ENCODE measurements around the gene FNDC5.

The FNDC5 gene

GRCh38 chr1:32881871-32882850 lies 11.4 kb upstream of the FNDC5 start:
- TF ChIP-seq CSDC2 (CRISPR knock-in tag; IDR thresholded peaks at IDR 0.05) (no peak), ESRRG (CRISPR knock-in tag; IDR thresholded peaks at IDR 0.05) (no peak), CSRNP3 (CRISPR knock-in tag; IDR thresholded peaks at IDR 0.05) (no peak), TCF4 (CRISPR knock-in tag; IDR thresholded peaks at IDR 0.05; ENCODE audit: borderline replicate concordance) (no peak)
- ATAC-seq: no peak

GRCh38 chr1:32881291-32881690 lies 10.6 kb upstream of the FNDC5 start:
- ATAC-seq: no peak
- TF ChIP-seq GLIS3 (CRISPR knock-in tag; IDR thresholded peaks at IDR 0.05) (no peak), OSR1 (CRISPR knock-in tag; IDR thresholded peaks at IDR 0.05) (no peak), ISL1 (CRISPR knock-in tag; IDR thresholded peaks at IDR 0.05) (no peak), ESRRG (CRISPR knock-in tag; IDR thresholded peaks at IDR 0.05) (no peak), TCF4 (CRISPR knock-in tag; IDR thresholded peaks at IDR 0.05; ENCODE audit: borderline replicate concordance) (no peak), POU6F1 (CRISPR knock-in tag; IDR thresholded peaks at IDR 0.05; ENCODE audit: borderline replicate concordance, low read depth) (no peak), ZNF70 (CRISPR knock-in tag; IDR thresholded peaks at IDR 0.05) (no peak), ZFP30 (CRISPR knock-in tag; IDR thresholded peaks at IDR 0.05) (no peak), CREB5 (CRISPR knock-in tag; IDR thresholded peaks at IDR 0.05; ENCODE audit: low read depth) (no peak), ZNF565 (CRISPR knock-in tag; conservative IDR thresholded peaks at IDR 0.05; ENCODE audit: low read depth) (no peak), ZNF8 (CRISPR knock-in tag; IDR thresholded peaks at IDR 0.05) (no peak), PPARA (CRISPR knock-in tag; IDR thresholded peaks at IDR 0.05; ENCODE audit: borderline replicate concordance) (no peak), ZC3H10 (CRISPR knock-in tag; IDR thresholded peaks at IDR 0.05) (no peak), CSRNP3 (CRISPR knock-in tag; IDR thresholded peaks at IDR 0.05) (no peak), PATZ1 (CRISPR knock-in tag; IDR thresholded peaks at IDR 0.05; ENCODE audit: borderline replicate concordance) (no peak), BACH2 (CRISPR knock-in tag; IDR thresholded peaks at IDR 0.05; ENCODE audit: borderline replicate concordance) (no peak), TOX (CRISPR knock-in tag; IDR thresholded peaks at IDR 0.05; ENCODE audit: borderline replicate concordance) (no peak), TSHZ2 (CRISPR knock-in tag; IDR thresholded peaks at IDR 0.05) (no peak), ARNTL (CRISPR knock-in tag; IDR thresholded peaks at IDR 0.05; ENCODE audit: borderline replicate concordance, low read depth) (no peak)
